IMR-90 (cell line): ENCODE data around the gene CD84. TPM values are rescaled to one million over a fixed set of nuclear protein-coding genes. Genes with fewer than 3 reads are reported as not detected.

Source experiments
- ATAC-seq: fragments of 200-7000 bp; cut with Tn5 transposase; 2 replicates; pipeline ENCODE4 v1.9.1; 2020; ENCODE audit warnings: low read depth, mild to moderate bottlenecking, moderate library complexity
- BruUV-seq: library from RNA; stranded (reverse); fragments of 400-500 nt; replicated peaks from 2 replicates; lab custom pipeline; 2021; lab: Mats Ljungman, UMichigan
- CTCF ChIA-PET: fragments of 300-600 bp; formaldehyde crosslinking; extraction: SDS; loops from one replicate; lab custom pipeline; 2021; ENCODE audit warnings: antibody characterized with exemption; lab: Yijun Ruan, JAX
- POLR2A ChIA-PET: fragments of 300-600 bp; sonication (Branson Sonifier 250); formaldehyde crosslinking; loops from one replicate; lab custom pipeline; 2022; ENCODE audit warnings: antibody characterized with exemption; ENCODE audit not compliant: unreplicated experiment; lab: Charles Lee
- DNase-seq: peaks from one replicate; pipeline ENCODE4 v3.0.0; 2013
- H2AFZ ChIP-seq: replicated peaks from 2 replicates; pipeline ENCODE3; 2013; ENCODE audit warnings: low read length, mild to moderate bottlenecking; ENCODE audit not compliant: poor library complexity
- H2AK5ac ChIP-seq: 2 replicates; pipeline ENCODE4 v1.6.1; 2013; ENCODE audit warnings: low read depth, low read length, inconsistent platforms
- H2AK9ac ChIP-seq: replicated peaks from 2 replicates; pipeline ENCODE3; 2013; ENCODE audit warnings: mild to moderate bottlenecking, low read depth, low read length, moderate library complexity; ENCODE audit not compliant: poor library complexity
- H2BK120ac ChIP-seq: 2 replicates; pipeline ENCODE4 v1.6.1; 2013; ENCODE audit warnings: low read depth, low read length, inconsistent platforms
- H2BK15ac ChIP-seq: 3 replicates; pipeline ENCODE4 v1.6.1; 2013; ENCODE audit warnings: low read depth, low read length, inconsistent platforms
- H2BK20ac ChIP-seq: 2 replicates; pipeline ENCODE4 v1.6.1; 2013; ENCODE audit warnings: low read depth, mild to moderate bottlenecking, inconsistent platforms, low read length, moderate library complexity
- H2BK5ac ChIP-seq: 2 replicates; pipeline ENCODE4 v1.6.1; 2013; ENCODE audit warnings: mild to moderate bottlenecking, low read depth, low read length, inconsistent platforms; ENCODE audit not compliant: poor library complexity, severe bottlenecking
- H3K14ac ChIP-seq: replicated peaks from 2 replicates; pipeline ENCODE4 v1.6.1; 2013; ENCODE audit warnings: low read depth, low read length, inconsistent platforms
- H3K18ac ChIP-seq: 2 replicates; pipeline ENCODE4 v1.6.1; 2013; ENCODE audit warnings: low read depth, low read length, control low read depth
- H3K23ac ChIP-seq: 2 replicates; pipeline ENCODE4 v1.6.1; 2013; ENCODE audit warnings: low read depth, low read length, inconsistent platforms
- H3K27ac ChIP-seq: 2 replicates; pipeline ENCODE4 v1.5.1; 2013; ENCODE audit warnings: mild to moderate bottlenecking, control low read depth, low read length; ENCODE audit not compliant: insufficient read depth
- H3K27me3 ChIP-seq: 2 replicates; pipeline ENCODE4 v1.6.1; 2013; ENCODE audit warnings: low read length; ENCODE audit not compliant: control insufficient read depth, insufficient read depth
- H3K36me3 ChIP-seq: 2 replicates; pipeline ENCODE4 v1.6.1; 2013; ENCODE audit warnings: low read length, mixed read lengths; ENCODE audit not compliant: control insufficient read depth, insufficient read depth
- H3K4ac ChIP-seq: 2 replicates; pipeline ENCODE4 v1.6.1; 2013; ENCODE audit warnings: low read depth, low read length, inconsistent platforms
- H3K4me1 ChIP-seq: 2 replicates; pipeline ENCODE4 v1.6.1; 2013; ENCODE audit warnings: low read length, mixed read lengths; ENCODE audit not compliant: control insufficient read depth, insufficient read depth
- H3K4me2 ChIP-seq: 2 replicates; pipeline ENCODE4 v1.6.1; 2013; ENCODE audit warnings: low read depth, mild to moderate bottlenecking, control low read depth, low read length, moderate library complexity
- H3K4me3 ChIP-seq: 2 replicates; pipeline ENCODE4 v1.5.1; 2013; ENCODE audit warnings: low read depth, mild to moderate bottlenecking, control low read depth, low read length, moderate library complexity; ENCODE audit not compliant: insufficient read depth
- H3K56ac ChIP-seq: 2 replicates; pipeline ENCODE4 v1.6.1; 2013; ENCODE audit warnings: low read length, inconsistent platforms; ENCODE audit not compliant: insufficient read depth; ENCODE audit errors: extremely low read depth
- H3K79me1 ChIP-seq, 2 experiments: 2 replicates each; pipeline ENCODE4 v1.6.1; 2013; ENCODE audit warnings: low read length in 2 of 2, inconsistent platforms in 1 of 2, low read depth in 1 of 2
- H3K9ac ChIP-seq: 2 replicates; pipeline ENCODE4 v1.6.1; 2013; ENCODE audit warnings: low read depth, low read length, control low read depth
- H3K9me1 ChIP-seq: 2 replicates; pipeline ENCODE4 v1.6.1; 2013; ENCODE audit warnings: low read length, inconsistent platforms; ENCODE audit not compliant: insufficient read depth
- H3K9me3 ChIP-seq: 2 replicates; pipeline ENCODE4 v1.6.1; 2013; ENCODE audit warnings: low read length; ENCODE audit not compliant: control insufficient read depth, insufficient read depth
- H4K20me1 ChIP-seq: 2 replicates; pipeline ENCODE4 v1.6.1; 2013; ENCODE audit warnings: low read length, inconsistent platforms; ENCODE audit not compliant: insufficient read depth
- H4K5ac ChIP-seq: 2 replicates; pipeline ENCODE4 v1.6.1; 2013; ENCODE audit warnings: mild to moderate bottlenecking, low read depth, low read length, control low read depth
- H4K8ac ChIP-seq, 2 experiments: 2 replicates each; pipeline ENCODE4 v1.6.1; 2013; ENCODE audit warnings: low read depth in 2 of 2, low read length in 2 of 2, control low read depth in 1 of 2, inconsistent platforms in 1 of 2
- H4K91ac ChIP-seq: 2 replicates; pipeline ENCODE4 v1.6.1; 2013; ENCODE audit warnings: low read depth, low read length, inconsistent platforms; ENCODE audit not compliant: insufficient read depth
- CEBPB ChIP-seq: IDR thresholded peaks from 2 replicates; pipeline ENCODE4 v1.6.1; 2012; ENCODE audit warnings: low read depth, low read length, improper control_type of control experiment
- CTCF ChIP-seq: conservative IDR thresholded peaks from 2 replicates; pipeline ENCODE4 v1.5.1; 2012; ENCODE audit warnings: mild to moderate bottlenecking, low read depth, low read length, improper control_type of control experiment
- ELK1 ChIP-seq: fragments of 150-350 bp; IDR thresholded peaks from 2 replicates; pipeline ENCODE4 v1.6.1; 2016; ENCODE audit warnings: low read depth, mild to moderate bottlenecking, low read length, moderate library complexity, borderline replicate concordance
- FOS ChIP-seq: fragments of 150-350 bp; IDR thresholded peaks from 2 replicates; pipeline ENCODE4 v1.6.1; 2016; ENCODE audit warnings: low read depth, low read length
- MAZ ChIP-seq: IDR thresholded peaks from 2 replicates; pipeline ENCODE4 v1.6.1; 2012; ENCODE audit warnings: low read depth, mild to moderate bottlenecking, low read length, improper control_type of control experiment, moderate library complexity, borderline replicate concordance
- MXI1 ChIP-seq: IDR thresholded peaks from 2 replicates; pipeline ENCODE4 v1.6.1; 2012; ENCODE audit warnings: low read depth, mild to moderate bottlenecking, low read length, moderate library complexity, borderline replicate concordance
- NFE2L2 ChIP-seq: fragments of 150-350 bp; IDR thresholded peaks from 2 replicates; pipeline ENCODE4 v1.6.1; 2016; ENCODE audit warnings: low read depth, mild to moderate bottlenecking, low read length
- POLR2A ChIP-seq: IDR thresholded peaks from 2 replicates; pipeline ENCODE4 v1.6.1; 2012; ENCODE audit warnings: mild to moderate bottlenecking, low read depth, low read length
- RCOR1 ChIP-seq: IDR thresholded peaks from 2 replicates; pipeline ENCODE4 v1.6.1; 2012; ENCODE audit warnings: mild to moderate bottlenecking, low read length, improper control_type of control experiment; ENCODE audit not compliant: insufficient replicate concordance
- RFX5 ChIP-seq: IDR thresholded peaks from 2 replicates; pipeline ENCODE4 v1.8.0; 2012; ENCODE audit warnings: low read depth, mild to moderate bottlenecking, low read length, moderate library complexity
- SMC3 ChIP-seq: fragments of 150-350 bp; IDR thresholded peaks from 2 replicates; pipeline ENCODE4 v1.6.1; 2016; ENCODE audit warnings: low read depth, mild to moderate bottlenecking, antibody characterized with exemption, low read length, moderate library complexity
- WGBS, 2 experiments: methylation state at CpG; one replicate each; pipeline versions ENCODE4 v1.1.5 to v1.1.7; 2013; ENCODE audit warnings: missing lambda C conversion rate in 2 of 2; ENCODE audit not compliant: insufficient read length in 1 of 2; ENCODE audit errors: extremely low coverage in 2 of 2; 5-methylcytosine and 5-hydroxymethylcytosine counted together
- dilution Hi-C: fragments of 300-500 bp; cut with HindIII; formaldehyde crosslinking; loops from one replicate; pipeline ENCODE4 v1.14.3; 2018; ENCODE audit warnings: low sequenced_read_pairs; ENCODE audit not compliant: unreplicated experiment
- in situ Hi-C: fragments of 300-500 bp; cut with MboI; formaldehyde crosslinking; loops from 3 replicates; pipeline ENCODE4 v1.14.3; 2019; ENCODE audit warnings: low sequenced_read_pairs, inconsistent platforms, mixed read lengths
- intact Hi-C: fragments of 100-400 bp; cut with micrococcal nuclease; formaldehyde crosslinking; loops from 2 replicates; pipeline ENCODE4 v1.10.0; 2022
- polyA plus RNA-seq, 3 experiments: library from polyadenylated mRNA; depleted of rRNA; stranded (reverse); fragments of >200 nt; gene quantifications; 2 replicates each; pipeline ENCODE4 v1.2.3, GENCODE V29; 2012; ENCODE audit warnings: low replicate concordance in 1 of 3
- total RNA-seq: library from RNA; depleted of rRNA; stranded (reverse); fragments of >200 nt; gene quantifications from 2 replicates; pipeline ENCODE4 v1.2.3, GENCODE V29; 2012

Gene CD84
- total and polyA plus RNA-seq, 2 of the 4 experiments (the other 2 are of a cell fraction): not detected

GRCh38 chr1:160548960-160549664, 30.2 kb downstream of the CD84 start:
- ATAC-seq: no peak
- no peak for DNase-seq
- Histone ChIP-seq H4K20me1 (no peaks in the 10 kb centered on the region), H3K36me3 (no peaks in the 10 kb centered on the region), H3K4me1 (no peaks in the 10 kb centered on the region), H2BK5ac (no peak overlapping the region), H3K23ac (no peak overlapping the region), H4K91ac (no peak overlapping the region), H3K4ac (no peak overlapping the region), H3K14ac (no peak overlapping the region), H2AK5ac (no peak overlapping the region), H3K27ac (no peak overlapping the region), H2AK9ac (no peak overlapping the region), H3K9ac (no peak overlapping the region), H3K9me1 (no peaks in the 10 kb centered on the region), H2BK20ac (no peak overlapping the region), H2BK15ac (no peak overlapping the region), H3K18ac (no peak overlapping the region), H4K8ac (no peak overlapping the region), H3K4me3 (no peak overlapping the region), H3K79me1 (no peaks in the 10 kb centered on the region), H3K4me2 (no peak overlapping the region), H3K27me3 (no peaks in the 10 kb centered on the region), H2BK120ac (no peak overlapping the region), H3K9me3 (no peaks in the 10 kb centered on the region), H4K5ac (no peak overlapping the region), H2AFZ (no peak overlapping the region), H3K56ac (no peak overlapping the region)
- ChIA-PET CTCF (no interaction called here), POLR2A (no interaction called here)
- WGBS, 2 experiments: no CpG with 5 or more reads among the region's 5 CpGs
- intact Hi-C loops: no loop called here
- dilution Hi-C loops: no loop called here
- no TSS peak for BruUV-seq
- in situ Hi-C loops: no loop called here
- TF ChIP-seq SMC3 (no peak), NFE2L2 (no peak), MAZ (no peak), MXI1 (no peak), RFX5 (no peak), ELK1 (no peak), FOS (no peak), CTCF (no peak), RCOR1 (no peak), CEBPB (no peak), POLR2A (no peak)
